NCI-H146 (cell line): ENCODE data around the gene ATG4D.

Experiments
- DNase-seq: peaks from one replicate; lab custom pipeline; 2025; lab: John Stamatoyannopoulos, UW

The ATG4D gene

GRCh38 chr19:10543420-10544241, at the start of gene ATG4D:
ATG4D (plus strand) TSS chr19:10543904; CDS start chr19:10544091, 187 bp downstream.
- peak; percentile 98 for DNase-seq

GRCh38 chr19:10497371-10497770, 46.3 kb upstream of the ATG4D start:
- DNase-seq, result no peak

- no peak for DNase-seq
These were observed 44.0 kb upstream of the ATG4D start for GRCh38 chr19:10499550-10500246.

- DNase-seq, result no peak
These were observed 43.5 kb upstream of the ATG4D start for GRCh38 chr19:10500247-10500592.

DNA sequence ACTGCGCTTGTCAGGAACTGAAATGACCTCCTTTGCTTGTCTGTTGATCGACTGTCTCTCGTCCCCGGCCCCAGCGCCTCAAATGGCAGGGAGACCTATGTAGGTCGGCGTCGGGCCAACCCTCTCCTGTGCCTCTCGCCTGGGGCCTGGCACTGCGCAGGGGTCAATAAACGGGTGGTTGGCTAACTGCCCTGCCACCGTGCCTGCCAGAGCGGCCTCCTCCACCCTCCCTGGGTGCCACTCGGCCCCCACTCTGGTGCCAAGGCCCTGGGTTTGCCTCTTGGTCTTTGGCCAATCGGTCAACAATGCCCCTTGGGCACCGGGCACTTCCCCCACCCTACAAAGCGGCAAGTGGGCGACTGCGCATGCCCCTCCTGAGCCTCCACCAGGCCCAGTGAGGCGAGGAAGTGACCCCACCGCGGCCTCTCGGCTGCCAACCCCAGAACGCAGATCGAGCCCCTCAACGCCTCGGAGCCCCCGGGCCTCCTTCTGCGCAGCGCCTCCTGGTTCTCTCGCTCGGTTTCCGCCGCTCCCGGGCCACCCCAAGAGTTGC, 41.7 kb upstream of the ATG4D start:
- DNase-seq, result peak; percentile 67

DNA sequence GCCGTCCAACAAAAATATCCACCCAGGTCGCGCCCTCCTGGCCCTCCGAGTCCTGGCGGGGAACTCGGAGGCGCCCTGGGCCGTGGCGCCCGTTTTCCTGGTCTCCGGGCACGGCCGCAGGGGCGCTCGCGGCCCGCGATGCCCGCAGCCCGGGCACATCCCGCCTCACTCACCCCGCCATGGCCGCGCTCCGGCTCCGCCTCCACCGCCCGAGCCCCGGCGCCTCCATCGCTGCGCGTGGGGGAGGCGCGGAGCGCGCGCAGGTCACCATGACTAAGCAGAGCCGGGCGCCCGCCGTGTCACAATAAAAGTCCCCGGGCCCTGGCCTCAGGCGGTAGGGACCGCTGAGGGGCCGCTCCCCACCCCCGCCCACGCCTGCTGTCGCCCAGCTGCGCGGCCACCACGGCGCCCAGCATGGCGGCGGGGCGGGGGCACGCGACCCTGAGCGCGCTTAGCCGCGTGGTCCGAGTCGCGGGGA, 41.1 kb upstream of the ATG4D start:
- peak; percentile 98 for DNase-seq

GRCh38 chr19:10503002-10503789, 40.5 kb upstream of the ATG4D start, which contains the start of gene KEAP1:
KEAP1 (minus strand) TSS chr19:10503356; CDS start chr19:10500033, 3,323 bp downstream.
- DNase-seq, result peak; percentile 83

GRCh38 chr19:10505583-10506229, 38.0 kb upstream of the ATG4D start:
- DNase-seq, result peak; percentile 50

- DNase-seq, result no peak
These were observed 35.7 kb upstream of the ATG4D start for GRCh38 chr19:10508036-10508435.

DNA sequence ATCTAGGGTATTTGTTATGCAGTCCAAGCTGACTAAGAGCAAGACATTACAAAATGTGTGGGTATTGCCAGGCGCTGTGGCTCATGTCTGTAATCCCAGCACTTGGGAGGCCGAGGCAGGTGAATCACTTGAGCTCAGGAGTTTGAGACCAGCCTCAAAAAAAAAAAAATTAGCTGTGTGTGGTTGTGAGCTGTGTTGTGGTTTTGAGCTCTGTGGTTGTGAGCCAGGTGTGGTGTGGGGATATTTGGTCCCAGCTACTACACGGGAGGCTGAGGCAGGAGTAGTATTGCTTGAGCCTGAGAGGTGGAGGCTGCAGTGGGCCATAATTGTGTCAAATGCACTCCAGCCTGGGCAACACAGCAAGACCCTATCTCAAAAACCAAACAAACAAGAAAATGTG, 35.0 kb upstream of the ATG4D start:
- DNase-seq, result no peak

- peak; percentile 18 for DNase-seq
These were observed 33.4 kb upstream of the ATG4D start for GRCh38 chr19:10510301-10510802.

- DNase-seq, result no peak
These were observed 30.5 kb upstream of the ATG4D start for GRCh38 chr19:10513223-10513622.

DNA sequence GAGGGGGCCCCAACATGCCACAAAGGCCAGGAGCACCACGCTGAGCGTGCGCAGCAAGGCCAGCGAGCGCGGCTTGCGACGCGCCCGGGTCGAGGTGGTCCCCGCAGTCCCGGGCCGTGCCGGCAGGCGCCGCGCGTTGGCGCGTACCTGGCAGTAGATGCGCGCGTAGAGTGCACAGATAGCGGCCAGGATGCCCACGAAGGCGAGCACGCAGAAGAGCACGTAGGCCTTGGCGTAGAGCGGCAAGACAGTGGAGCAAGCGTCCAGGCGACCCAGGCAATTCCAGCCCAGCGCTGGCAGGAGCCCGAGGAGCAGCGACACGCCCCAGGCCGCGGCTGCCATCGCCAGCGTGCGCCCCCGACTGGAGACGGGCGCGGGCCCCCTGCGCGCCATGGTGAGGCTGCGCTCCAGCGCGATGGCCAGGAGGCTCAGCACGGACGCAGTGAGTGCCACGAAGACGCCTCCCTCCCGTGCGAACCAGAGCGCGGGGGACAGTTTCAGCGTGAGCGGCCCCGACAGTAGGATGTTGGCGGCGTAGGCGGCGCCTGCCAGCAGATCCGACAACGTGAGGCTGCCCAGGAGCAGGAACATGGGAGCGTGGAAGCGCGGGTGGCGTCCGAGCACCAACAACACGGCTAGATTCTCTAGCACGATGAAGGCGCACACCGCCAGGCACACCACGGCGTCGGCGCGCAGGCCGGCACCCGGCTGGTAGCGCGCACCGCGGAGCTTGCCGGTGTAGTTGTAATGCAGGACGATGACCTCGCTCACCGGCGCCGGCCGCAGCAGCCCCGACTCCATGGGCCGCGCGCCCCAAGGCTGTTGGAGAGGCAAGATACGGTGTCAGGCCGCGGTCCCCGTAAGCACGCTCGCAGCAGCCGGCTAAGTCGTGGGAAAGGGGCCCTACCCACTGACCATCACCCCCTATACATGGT, 29.2 kb upstream of the ATG4D start:
- no peak for DNase-seq

DNA sequence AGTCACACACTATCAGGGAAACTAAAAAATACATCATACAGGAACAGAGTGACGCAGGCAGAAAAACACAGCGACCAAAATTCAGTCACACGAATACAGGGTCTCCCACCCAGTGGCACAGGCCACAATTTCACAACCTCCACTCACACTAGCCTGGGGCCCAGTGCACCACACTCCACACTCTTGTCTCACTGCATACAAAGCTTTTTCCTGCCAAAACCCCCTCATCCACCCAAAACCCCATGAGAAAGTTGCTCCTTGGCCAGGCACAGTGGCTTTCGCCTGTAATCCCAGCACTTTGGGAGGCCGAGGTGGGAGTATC, 27.7 kb upstream of the ATG4D start:
- no peak for DNase-seq

DNA sequence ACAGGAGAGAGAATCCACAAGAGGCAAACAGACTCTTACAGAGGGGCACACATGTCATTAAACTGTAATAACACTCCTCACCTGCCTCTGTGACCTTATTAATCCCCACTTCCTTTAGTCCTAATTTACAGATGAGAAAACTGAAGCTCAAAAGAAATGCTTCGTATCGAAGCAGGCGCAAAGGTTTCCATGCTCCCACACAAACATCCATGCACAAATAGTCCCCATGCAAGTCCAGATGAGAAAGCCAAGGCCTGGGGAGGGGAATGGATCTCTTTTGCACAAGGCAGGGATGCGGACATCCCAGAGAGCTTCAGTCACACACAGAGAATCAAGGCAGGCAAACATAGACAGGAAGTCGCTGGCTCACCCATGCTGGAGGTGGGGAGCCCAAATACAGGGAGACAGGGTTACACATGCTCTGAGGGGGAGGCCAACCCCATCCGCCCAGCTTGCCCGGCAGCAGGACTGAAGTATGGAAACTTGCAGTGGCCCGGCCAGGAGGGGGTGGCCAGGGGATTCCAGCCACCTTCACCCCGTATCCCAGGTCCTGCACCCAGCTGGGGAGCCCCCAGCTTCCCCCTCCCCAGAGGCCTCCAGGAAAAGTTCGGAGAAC, 26.9 kb upstream of the ATG4D start:
- DNase-seq, result peak; percentile 25

GRCh38 chr19:10517361-10517759, 26.3 kb upstream of the ATG4D start, which contains the start of gene S1PR5:
S1PR5 (minus strand) TSS chr19:10517447; CDS start chr19:10515011, 2,436 bp downstream.
- peak; percentile 34 for DNase-seq

DNA sequence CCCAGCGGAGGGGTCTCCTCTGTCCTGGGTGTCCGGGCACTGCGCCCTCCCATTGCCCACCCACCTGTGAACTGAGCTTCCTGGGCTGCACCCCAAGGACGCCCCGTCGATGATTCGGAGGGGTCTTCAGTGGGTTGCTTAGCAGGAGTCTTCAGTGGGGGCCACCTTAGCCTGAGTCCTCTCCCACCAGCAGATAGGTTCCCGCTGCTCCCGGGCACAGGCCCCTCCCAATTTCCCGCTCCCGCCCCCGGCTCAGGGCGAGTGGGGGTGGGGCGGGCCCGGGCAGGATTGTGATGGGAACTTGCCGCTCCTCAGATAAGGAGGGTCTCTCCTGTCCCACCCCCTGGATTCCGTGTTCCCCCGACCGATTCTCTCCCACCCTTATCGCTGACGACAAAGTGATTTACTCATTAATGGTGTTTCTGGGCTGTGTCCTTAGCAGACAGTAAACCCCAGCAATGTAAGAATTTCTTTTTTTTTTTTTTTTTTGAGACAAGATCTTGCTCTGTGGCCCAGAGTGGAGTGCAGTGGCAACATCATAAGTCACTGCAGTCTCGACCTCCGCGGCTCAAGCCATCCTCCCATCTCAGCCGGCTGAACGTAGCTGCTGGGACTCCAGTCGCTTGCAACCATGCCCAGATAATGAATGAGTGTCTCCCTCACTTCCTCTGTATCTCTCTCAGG, 25.8 kb upstream of the ATG4D start:
- peak; percentile 37 for DNase-seq

GRCh38 chr19:10518444-10519361, 25.0 kb upstream of the ATG4D start:
- DNase-seq, result no peak
